AG08396 (cell line): Measurements from ENCODE around the gene LHPP.

Source experiments
- DNase-seq: peaks from one replicate; pipeline ENCODE4 v3.0.0; 2012; ENCODE audit warnings: low spot score, mixed read lengths

LHPP gene

GRCh38 chr10:124521429-124521871, 59.8 kb downstream of the LHPP start:
- DNase-seq = no peak

GRCh38 chr10:124522131-124522932, 60.7 kb downstream of the LHPP start:
- DNase-seq = no peak

- peak; percentile 37 for DNase-seq
Observed at GRCh38 chr10:124522933-124523871, 61.6 kb downstream of the LHPP start.

GRCh38 chr10:124523901-124524300, 62.3 kb downstream of the LHPP start:
- DNase-seq = no peak

- DNase-seq = no peak
Observed at GRCh38 chr10:124524991-124525653, 63.5 kb downstream of the LHPP start.

- no peak for DNase-seq
Observed at GRCh38 chr10:124525751-124526600, 64.4 kb downstream of the LHPP start.

- no peak for DNase-seq
Observed at GRCh38 chr10:124526621-124527267, 65.1 kb downstream of the LHPP start.

- DNase-seq = no peak
Observed at GRCh38 chr10:124527874-124528395, 66.3 kb downstream of the LHPP start.

GRCh38 chr10:124529661-124530214, 68.1 kb downstream of the LHPP start:
- DNase-seq = no peak

GRCh38 chr10:124530215-124530665, 68.6 kb downstream of the LHPP start:
- peak; percentile 96 for DNase-seq

- no peak for DNase-seq
Observed at GRCh38 chr10:124530816-124531215, 69.2 kb downstream of the LHPP start.

- no peak for DNase-seq
Observed at GRCh38 chr10:124532106-124532641, 70.6 kb downstream of the LHPP start.

- DNase-seq = no peak
Observed at GRCh38 chr10:124532788-124533187, 71.2 kb downstream of the LHPP start.

- DNase-seq = no peak
Observed at GRCh38 chr10:124533266-124533665, 71.6 kb downstream of the LHPP start.

- no peak for DNase-seq
Observed at GRCh38 chr10:124534231-124534798, 72.7 kb downstream of the LHPP start.

- no peak for DNase-seq
Observed at GRCh38 chr10:124534826-124535601, 73.4 kb downstream of the LHPP start.

GRCh38 chr10:124535731-124536495, 74.3 kb downstream of the LHPP start:
- no peak for DNase-seq

- no peak for DNase-seq
Observed at GRCh38 chr10:124536496-124537050, 75.0 kb downstream of the LHPP start.
